AG09319 (cell line): Measurements from ENCODE around the gene PXDC1.

Experiments used
- DNase-seq: peaks from one replicate; pipeline ENCODE4 v3.0.0-alpha.2; 2010; ENCODE audit warnings: low read depth; ENCODE audit errors: extremely low read depth
- CTCF ChIP-seq: IDR thresholded peaks from 2 replicates; pipeline ENCODE4 v1.5.1; 2011; ENCODE audit warnings: low read depth, mild to moderate bottlenecking, inconsistent platforms, low read length, moderate library complexity

The PXDC1 gene

GRCh38 chr6:3742426-3743344 is 8.8 kb downstream of the PXDC1 start:
- peak; percentile 88 for TF ChIP-seq CTCF
- no peak for DNase-seq

GRCh38 chr6:3742076-3742425 is 9.5 kb downstream of the PXDC1 start:
- DNase-seq: no peak
- TF ChIP-seq CTCF: no peak

GRCh38 chr6:3741477-3741871 is 10.0 kb downstream of the PXDC1 start:
- no peak for TF ChIP-seq CTCF
- no peak for DNase-seq

GRCh38 chr6:3740551-3741476 is 10.7 kb downstream of the PXDC1 start:
- DNase-seq: no peak
- no peak for TF ChIP-seq CTCF

- DNase-seq: no peak
- TF ChIP-seq CTCF: no peak
Measured at GRCh38 chr6:3739311-3739897, 12.1 kb downstream of the PXDC1 start.

GRCh38 chr6:3738381-3739131 is 13.0 kb downstream of the PXDC1 start:
- TF ChIP-seq CTCF: no peak
- no peak for DNase-seq
